Putamen (tissue), 1 donor: ENCODE data around the gene COPS3.

Experiments
- DNase-seq: peaks from one replicate; pipeline ENCODE4 v3.0.0-alpha.2; 2016; ENCODE audit warnings: low spot score

The COPS3 gene

GRCh38 chr17:17216236-17216635, 64.8 kb downstream of the COPS3 start:
- no peak for DNase-seq

DNA sequence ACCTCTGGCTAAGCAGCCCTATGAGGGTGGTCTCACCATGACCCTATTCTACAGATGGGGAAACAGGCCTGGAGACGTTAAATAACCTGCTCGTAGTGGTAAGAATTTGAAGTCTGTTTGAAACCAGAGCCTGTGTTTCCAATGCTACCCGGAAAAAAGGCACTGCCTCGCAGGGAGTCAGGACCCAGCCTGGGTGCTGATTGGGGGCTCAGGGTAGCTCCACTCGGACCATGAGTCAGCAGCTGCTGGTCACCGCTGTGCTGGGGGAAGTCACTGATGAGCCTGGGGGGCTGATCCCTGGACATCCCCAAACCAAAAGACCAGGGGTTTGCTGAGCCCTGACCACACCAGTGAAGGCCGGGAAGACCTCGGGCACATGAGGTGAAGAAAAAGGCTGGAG, 65.5 kb downstream of the COPS3 start:
- no peak for DNase-seq

DNA sequence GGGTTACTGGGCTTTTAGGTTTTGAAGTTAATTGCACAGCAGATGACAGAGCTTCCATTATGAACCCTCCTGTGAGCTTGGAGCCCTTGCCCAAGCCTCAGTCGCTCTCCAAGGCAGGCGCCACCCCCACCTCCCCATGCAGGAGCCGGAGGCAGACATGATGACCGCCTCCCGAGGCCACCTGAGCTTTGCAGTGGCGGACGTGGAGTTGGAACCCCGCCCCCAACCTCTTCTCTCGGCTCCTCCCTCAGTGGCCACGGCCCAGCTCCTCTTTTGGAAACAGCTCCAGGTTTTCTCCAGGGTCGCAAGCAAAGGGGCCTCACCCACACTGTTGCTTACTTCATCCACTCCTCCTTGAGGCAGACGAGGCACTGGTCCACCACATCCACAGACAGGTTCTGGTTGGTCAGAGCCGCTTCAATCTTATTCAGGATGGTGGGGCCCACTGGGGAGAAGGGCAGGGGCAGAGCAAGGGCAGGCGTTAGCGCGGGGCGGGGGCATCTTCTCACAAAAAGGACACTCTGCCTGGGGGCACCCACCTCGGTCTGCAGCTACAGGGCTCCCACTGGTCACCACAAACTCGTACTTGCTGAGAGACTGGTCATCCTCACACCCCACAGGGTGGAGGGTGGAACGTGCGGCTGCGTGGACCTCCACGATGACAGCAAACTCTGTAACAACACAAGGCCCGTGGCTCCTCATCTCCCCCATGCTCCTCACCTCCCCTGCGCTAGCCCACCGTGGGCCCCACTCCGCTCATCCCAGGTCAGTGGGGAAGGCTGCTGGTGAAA, 66.2 kb downstream of the COPS3 start:
- no peak for DNase-seq

- no peak for DNase-seq
Measured at GRCh38 chr17:17213775-17214174, 67.3 kb downstream of the COPS3 start.

- DNase-seq: no peak
Measured at GRCh38 chr17:17207998-17208397, 73.0 kb downstream of the COPS3 start.

DNA sequence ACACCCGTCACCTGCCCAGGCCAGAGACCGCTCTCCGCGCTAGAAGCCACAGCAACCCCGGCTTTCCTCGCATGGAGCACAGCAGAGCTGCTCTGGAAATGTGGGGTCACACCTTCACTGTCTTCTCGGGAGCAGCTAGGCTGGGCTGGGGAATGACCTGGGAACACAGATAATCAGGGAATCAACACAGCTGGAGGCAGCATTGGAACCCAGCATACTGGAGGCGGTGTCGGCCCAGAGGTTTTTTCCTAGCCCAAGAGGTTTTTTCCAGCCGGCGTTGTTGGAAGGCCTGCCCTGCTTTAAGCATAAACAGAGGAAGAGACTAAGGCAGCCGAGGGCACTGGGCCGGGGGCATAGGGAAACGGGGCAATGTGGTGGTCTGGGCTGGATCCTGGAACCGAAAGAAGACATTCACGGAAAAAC, 74.1 kb downstream of the COPS3 start:
- DNase-seq: no peak

- DNase-seq: peak; percentile 52
Measured at GRCh38 chr17:17206124-17206912, 74.7 kb downstream of the COPS3 start, which contains the start of gene PLD6. PLD6 (minus strand) TSS chr17:17206333; CDS start chr17:17206286, 47 bp downstream.

DNA sequence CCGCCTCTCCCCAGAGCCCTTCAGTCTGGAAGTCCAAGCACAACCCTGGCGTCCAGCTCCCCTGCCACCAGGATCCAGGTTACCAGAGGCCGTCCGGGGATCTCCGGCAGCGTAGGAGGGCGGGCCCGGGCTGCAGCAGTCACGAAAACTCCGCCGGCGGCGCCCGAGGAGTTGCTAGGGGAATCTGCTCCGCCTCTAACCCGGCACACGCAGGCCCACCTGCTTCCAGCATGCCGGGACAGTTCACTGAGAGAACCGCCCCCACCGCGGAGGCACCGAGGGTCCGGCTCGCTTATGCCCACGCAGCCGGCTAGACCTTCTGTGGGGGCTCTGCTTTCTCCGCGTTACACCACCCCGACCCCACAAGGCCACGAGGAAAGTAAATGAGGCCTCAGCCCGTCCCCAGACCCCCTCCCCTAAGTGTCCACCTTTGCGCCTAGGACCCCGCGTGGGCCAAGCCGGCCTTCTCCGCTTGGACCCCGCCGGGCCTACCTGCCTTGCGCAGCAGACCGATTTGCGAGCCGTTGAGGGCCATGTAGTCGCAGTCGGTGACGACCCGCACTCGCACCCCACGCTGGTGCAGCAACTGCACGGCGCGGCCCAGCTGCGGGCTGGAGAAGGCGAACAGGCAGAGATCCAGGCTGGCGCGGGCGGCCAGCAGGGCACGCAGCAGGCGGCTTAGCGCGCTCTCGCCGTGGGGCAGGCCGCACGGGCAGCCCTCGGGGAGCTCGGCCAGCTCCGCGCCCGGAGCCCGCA, 75.5 kb downstream of the COPS3 start:
- DNase-seq: no peak

DNA sequence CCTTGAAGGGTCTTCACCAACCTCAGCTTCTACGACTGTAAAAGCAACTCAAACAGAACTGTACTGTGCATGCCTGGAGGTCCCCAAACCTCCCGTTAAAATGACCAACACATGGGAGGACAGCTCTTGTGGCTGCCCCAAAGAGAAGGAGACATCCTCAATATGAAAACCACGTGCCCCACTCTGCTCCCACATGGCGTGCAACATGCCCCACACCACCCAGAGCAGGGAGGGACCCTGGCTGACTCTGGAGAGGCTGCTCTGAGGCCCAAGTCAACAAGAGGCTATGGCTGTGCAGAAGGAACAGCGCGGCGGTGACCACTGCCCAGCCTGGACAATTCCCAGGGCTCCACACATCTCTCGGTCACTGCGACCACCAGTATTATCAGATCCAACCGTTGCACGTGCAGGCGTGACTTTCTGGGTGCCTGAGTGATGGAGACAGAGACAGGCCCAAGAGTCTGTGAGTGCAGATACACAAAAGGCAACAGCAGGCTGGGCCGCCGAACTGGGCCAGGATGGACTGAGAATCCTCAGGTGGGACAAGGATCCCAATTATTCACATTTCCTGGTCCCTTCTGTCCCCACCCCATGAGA, 76.3 kb downstream of the COPS3 start:
- DNase-seq: no peak

- peak; percentile 68 for DNase-seq
Measured at GRCh38 chr17:17204041-17204591, 76.9 kb downstream of the COPS3 start.

DNA sequence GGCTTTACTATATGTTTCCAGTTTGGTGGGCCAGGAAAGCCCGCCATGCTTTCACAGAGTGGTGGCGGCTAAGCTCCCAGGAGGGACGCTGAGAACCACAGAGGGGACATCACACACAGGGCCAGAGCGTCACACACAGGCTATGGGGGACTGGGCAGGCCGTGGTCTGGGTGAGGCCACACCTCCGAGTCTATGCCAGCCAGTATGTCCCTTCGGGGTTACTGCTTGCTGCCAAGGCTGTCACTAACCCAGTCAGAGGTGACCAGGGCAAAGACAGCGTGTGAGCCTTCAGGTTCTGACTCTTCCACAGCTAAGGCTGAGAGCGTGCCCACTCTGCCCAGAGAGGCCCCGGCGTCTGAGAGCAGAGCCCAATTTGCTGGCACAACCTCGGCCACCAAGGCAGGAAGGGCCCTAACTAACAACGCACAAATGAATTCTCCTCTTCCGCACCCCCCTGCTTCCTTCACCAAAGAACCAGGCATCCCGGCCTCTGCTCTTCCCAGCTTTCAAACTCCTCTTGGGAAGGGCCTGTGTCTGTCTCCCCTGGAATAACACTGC, 77.8 kb downstream of the COPS3 start:
- DNase-seq: no peak

GRCh38 chr17:17201907-17202306, 79.1 kb downstream of the COPS3 start:
- no peak for DNase-seq

DNA sequence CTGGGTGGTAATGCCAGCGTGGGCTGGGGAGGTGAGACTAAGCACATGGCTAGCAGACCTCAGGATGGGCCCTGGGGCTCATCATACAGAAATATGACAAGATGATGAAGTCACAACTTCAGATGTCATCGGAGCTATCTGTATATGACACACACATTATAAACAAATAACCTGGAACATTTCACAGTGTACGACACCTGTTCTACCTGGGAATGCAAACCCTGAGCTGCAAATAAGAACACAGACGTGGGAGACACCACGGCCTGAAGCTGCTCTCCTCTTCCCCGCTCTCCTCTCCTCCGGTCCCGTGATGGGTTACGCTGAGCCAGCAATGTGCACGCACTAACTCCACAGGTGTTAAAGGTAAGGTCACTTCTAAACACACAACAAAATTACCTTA, 79.8 kb downstream of the COPS3 start:
- no peak for DNase-seq

DNA sequence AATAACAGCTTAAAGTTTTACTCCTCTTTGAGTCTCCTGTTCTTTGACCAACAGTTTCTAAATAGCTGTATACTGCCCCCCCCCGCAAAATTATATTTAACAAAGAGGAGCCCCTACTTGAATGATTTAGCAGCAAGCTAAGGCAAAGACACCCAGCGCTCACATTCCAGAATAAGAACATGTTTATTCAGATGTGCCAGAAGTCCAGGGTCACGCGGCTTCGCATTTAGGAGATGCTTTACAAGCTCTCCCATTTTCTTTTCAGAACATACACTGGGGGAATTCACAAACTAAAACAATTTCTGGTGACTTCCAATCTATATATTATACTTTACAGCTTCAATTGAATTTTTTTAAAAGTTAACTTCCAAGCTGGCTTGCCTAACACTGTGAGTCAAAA, 80.2 kb downstream of the COPS3 start:
- DNase-seq: no peak

GRCh38 chr17:17200311-17200710, 80.7 kb downstream of the COPS3 start:
- DNase-seq: no peak

DNA sequence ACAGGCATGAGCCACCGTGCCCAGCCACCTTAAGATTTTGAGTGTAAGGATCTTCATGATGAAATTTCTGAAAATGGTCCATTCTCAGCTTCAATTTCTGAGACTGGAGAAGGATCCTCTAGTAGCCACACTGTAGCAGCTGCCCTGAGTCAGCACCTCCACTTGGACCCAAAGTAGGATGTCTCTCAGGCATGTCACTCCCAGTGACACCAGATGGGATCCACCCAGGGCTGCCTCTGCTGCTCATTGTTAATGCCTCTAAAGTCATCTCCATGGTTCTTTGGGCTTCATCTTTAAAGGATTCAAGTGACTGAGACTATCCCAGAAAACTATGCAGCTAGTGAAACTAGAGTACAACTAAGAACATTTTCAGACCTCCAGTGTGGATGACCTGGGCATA, 82.8 kb downstream of the COPS3 start:
- DNase-seq: no peak

DNA sequence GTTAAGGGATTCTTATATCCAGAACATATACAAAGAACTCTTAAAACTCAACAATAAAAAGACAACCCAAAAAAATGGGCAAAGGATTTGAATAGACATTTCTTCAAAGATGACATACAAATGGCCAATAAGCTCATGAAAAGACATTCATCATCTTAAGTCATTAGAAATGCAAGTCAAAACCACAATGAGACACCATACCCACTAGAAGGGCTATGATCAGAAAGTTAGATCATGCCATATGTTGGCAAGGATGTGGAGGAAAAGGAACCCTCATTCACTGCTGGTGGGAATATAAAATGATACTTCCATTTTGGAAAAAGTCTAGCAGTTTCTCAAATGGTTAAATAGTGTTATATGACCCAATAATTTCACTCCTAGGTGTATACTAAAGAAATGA, 84.3 kb downstream of the COPS3 start:
- no peak for DNase-seq
